Parathyroid adenoma (tissue), 2 donors: ENCODE results near the gene CHPF2.

Source experiments
- H2AFZ ChIP-seq: fragments of 300-600 bp; sonication (generic); one replicate; pipeline ENCODE4 v1.7.0; 2017; ENCODE audit warnings: antibody characterized with exemption, mild to moderate bottlenecking
- H3K27ac ChIP-seq: fragments of 300-600 bp; sonication (generic); one replicate; pipeline ENCODE4 v1.7.0; 2017
- H3K27me3 ChIP-seq: fragments of 300-600 bp; sonication (generic); one replicate; pipeline ENCODE4 v1.7.0; 2017; ENCODE audit warnings: low read length; ENCODE audit not compliant: control insufficient read depth, insufficient read depth
- H3K36me3 ChIP-seq: fragments of 300-600 bp; sonication (generic); one replicate; pipeline ENCODE4 v1.7.0; 2017; ENCODE audit warnings: low read length; ENCODE audit not compliant: control insufficient read depth, insufficient read depth
- H3K4me1 ChIP-seq: fragments of 300-600 bp; sonication (generic); one replicate; pipeline ENCODE4 v1.7.0; 2017; ENCODE audit warnings: control low read depth
- H3K4me2 ChIP-seq: fragments of 300-600 bp; sonication (generic); one replicate; pipeline ENCODE4 v1.7.0; 2017; ENCODE audit warnings: low read length
- H3K4me3 ChIP-seq: fragments of 300-600 bp; sonication (generic); one replicate; pipeline ENCODE4 v1.7.0; 2017; ENCODE audit warnings: low read depth, low read length
- H3K79me2 ChIP-seq: fragments of 300-600 bp; sonication (generic); one replicate; pipeline ENCODE4 v1.7.0; 2017; ENCODE audit warnings: control low read depth
- H3K9ac ChIP-seq: fragments of 300-600 bp; sonication (generic); one replicate; pipeline ENCODE4 v1.7.0; 2017; ENCODE audit warnings: mild to moderate bottlenecking
- H3K9me3 ChIP-seq: fragments of 300-600 bp; sonication (generic); one replicate; pipeline ENCODE4 v1.7.0; 2017; ENCODE audit warnings: low read length; ENCODE audit not compliant: control insufficient read depth
- TF ChIP-seq, protein P1 (sequence below): fragments of 300-600 bp; sonication (generic); IDR thresholded peaks from one replicate; pipeline ENCODE4 v1.7.0; 2017; ENCODE audit warnings: antibody characterized with exemption, mild to moderate bottlenecking
- donor health status: primary hyperparathyroidism.

Gene CHPF2

DNA sequence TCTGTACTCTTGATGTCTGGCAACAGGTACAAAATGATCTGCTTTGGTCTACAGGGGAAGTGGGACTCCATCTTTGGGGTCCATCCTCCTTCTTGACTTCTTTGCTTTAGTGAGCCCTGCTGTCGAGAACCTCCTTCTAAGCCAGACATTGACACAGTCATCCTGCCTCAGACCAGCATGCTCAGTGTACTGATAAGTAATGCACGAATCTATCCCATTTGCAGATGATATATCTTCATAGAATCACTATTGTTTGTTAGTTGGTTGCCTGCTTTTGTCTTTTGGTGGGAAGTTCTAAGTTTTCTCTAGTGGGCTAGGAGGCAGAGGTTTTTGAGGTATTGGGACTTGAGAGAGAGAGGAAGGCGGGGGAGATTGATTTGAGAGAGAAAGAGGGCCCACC is 30.9 kb upstream of the CHPF2 start:
- Histone ChIP-seq H3K36me3 (no peaks in the 10 kb centered on the region), H3K27me3 (no peaks in the 10 kb centered on the region), H3K27ac (no peak overlapping the region), H3K9ac (no peak overlapping the region), H3K9me3 (no peaks in the 10 kb centered on the region), H3K4me2 (no peak overlapping the region), H3K4me1 (no peaks in the 10 kb centered on the region), H3K4me3 (no peak overlapping the region), H3K79me2 (no peaks in the 10 kb centered on the region), H2AFZ (no peak overlapping the region)
- TF ChIP-seq, protein P1, sequence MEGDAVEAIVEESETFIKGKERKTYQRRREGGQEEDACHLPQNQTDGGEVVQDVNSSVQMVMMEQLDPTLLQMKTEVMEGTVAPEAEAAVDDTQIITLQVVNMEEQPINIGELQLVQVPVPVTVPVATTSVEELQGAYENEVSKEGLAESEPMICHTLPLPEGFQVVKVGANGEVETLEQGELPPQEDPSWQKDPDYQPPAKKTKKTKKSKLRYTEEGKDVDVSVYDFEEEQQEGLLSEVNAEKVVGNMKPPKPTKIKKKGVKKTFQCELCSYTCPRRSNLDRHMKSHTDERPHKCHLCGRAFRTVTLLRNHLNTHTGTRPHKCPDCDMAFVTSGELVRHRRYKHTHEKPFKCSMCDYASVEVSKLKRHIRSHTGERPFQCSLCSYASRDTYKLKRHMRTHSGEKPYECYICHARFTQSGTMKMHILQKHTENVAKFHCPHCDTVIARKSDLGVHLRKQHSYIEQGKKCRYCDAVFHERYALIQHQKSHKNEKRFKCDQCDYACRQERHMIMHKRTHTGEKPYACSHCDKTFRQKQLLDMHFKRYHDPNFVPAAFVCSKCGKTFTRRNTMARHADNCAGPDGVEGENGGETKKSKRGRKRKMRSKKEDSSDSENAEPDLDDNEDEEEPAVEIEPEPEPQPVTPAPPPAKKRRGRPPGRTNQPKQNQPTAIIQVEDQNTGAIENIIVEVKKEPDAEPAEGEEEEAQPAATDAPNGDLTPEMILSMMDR, result no peak

DNA sequence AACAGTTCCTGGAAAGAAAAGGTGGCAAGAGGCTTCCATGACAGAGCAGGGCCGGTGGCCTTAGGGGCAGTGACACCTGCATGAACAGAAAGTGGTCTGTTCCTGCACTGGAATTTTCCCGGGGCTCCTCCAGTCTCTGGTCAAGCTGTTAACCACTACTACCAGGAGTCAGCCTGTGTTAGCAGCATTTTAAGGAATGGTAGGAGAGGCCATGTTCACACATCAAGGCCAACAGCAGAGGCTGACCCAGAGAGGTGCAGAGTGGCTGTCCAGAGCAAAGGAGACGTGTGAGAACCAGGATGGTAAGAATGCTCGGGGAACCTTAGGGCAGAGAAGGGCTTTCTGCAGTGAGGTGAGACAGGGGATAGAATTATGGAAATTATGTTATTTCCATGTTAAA is 30.5 kb upstream of the CHPF2 start:
- Histone ChIP-seq H3K79me2 (no peaks in the 10 kb centered on the region), H3K36me3 (no peaks in the 10 kb centered on the region), H3K4me1 (no peaks in the 10 kb centered on the region), H3K9ac (no peak overlapping the region), H3K9me3 (no peaks in the 10 kb centered on the region), H2AFZ (no peak overlapping the region), H3K27ac (no peak overlapping the region), H3K4me3 (no peak overlapping the region), H3K27me3 (no peaks in the 10 kb centered on the region), H3K4me2 (no peak overlapping the region)
- TF ChIP-seq, protein P1, result no peak

DNA sequence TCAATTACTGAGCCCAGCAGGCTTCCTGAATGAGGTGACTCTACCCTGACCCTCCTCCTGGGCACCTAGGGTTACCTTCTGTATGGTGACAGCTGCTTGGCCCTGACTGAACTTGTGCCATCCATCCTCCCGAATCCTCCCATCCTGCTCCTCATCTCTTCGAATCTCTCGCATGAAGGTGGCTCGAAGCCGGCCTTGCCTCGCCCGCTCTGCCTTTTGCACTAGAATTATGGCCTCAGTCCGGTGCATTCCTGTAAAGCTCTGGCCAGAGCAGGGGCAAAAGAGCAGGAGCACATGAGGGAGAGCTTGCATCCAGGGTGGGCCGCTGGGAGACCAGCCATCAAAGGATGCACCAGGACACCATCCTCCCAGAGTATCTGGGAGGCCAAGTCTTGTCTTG is 29.4 kb upstream of the CHPF2 start:
- TF ChIP-seq, protein P1, result no peak
- Histone ChIP-seq H3K4me3 (no peak overlapping the region), H3K27me3 (no peaks in the 10 kb centered on the region), H3K36me3 (no peaks in the 10 kb centered on the region), H3K4me1 (no peaks in the 10 kb centered on the region), H3K9ac (no peak overlapping the region), H2AFZ (no peak overlapping the region), H3K4me2 (no peak overlapping the region), H3K27ac (no peak overlapping the region), H3K9me3 (no peaks in the 10 kb centered on the region), H3K79me2 (no peaks in the 10 kb centered on the region)

DNA sequence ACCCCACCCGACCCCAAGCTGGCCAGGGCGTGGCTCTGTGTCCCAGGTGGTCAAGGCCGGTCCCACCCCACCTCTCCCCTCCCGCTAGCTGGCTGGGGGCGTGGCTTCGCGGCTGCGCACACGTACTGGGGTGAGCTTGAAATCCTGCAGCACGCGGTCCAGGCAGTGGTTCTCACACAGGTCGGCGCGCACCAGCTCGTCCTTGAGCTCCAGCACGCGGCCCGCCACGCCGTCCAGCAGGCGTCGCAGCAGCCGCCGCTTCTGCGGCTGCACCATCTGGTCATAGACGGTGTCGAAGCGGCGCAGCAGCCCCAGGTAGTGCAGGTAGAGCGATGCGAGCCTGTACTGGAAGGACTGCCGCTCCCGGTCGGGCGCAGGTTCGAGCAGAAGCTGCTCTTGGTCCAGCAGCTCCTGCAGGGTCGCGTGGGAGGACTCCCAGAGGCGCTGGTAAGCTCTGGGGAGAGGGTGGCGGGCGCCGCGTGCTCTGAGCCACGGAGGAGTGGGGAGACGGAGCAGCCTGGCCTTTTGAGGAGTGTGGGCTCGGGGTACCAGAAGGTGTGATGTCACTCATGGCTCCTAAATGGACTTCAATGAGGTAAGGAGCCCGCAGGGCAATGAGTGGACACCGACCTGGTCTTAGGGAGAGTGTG is 27.8 kb upstream of the CHPF2 start:
- no peak overlapping the region for H3K9ac ChIP-seq
- no peaks in the 10 kb centered on the region for H3K4me1 ChIP-seq
- no peaks in the 10 kb centered on the region for H3K79me2 ChIP-seq
- TF ChIP-seq, protein P1, result peak; percentile 59
- no peaks in the 10 kb centered on the region for H3K36me3 ChIP-seq
- peak overlapping the region; percentile 69 for H2AFZ ChIP-seq
- H3K27ac ChIP-seq, result no peak overlapping the region
- no peak overlapping the region for H3K4me3 ChIP-seq
- H3K4me2 ChIP-seq, result no peak overlapping the region
- no peaks in the 10 kb centered on the region for H3K9me3 ChIP-seq
- no peaks in the 10 kb centered on the region for H3K27me3 ChIP-seq

DNA sequence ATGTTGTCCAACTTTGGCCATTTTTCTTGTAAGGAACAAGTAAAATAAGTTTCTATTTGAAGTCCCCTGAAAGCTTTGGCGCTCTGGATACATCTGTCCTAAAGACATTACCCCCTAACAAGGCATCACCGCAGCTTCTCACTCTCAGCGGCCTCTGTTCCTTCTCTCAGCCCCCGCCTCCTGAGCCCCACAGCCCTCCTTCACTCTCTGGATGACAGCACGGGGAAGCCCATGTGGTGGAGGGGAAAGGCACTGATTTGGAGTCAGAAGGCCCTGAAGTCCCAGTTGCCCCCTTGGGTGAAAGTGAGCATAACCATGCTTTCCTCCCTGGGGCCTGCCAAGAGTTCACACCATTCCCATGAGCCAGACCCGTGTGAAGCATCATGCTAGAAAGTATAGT is 26.6 kb upstream of the CHPF2 start:
- Histone ChIP-seq H3K4me3 (no peak overlapping the region), H3K9me3 (no peaks in the 10 kb centered on the region), H3K9ac (no peak overlapping the region), H3K4me2 (no peak overlapping the region), H3K4me1 (no peaks in the 10 kb centered on the region), H3K27ac (no peak overlapping the region), H3K27me3 (no peaks in the 10 kb centered on the region), H3K79me2 (no peaks in the 10 kb centered on the region), H3K36me3 (no peaks in the 10 kb centered on the region), H2AFZ (no peak overlapping the region)
- TF ChIP-seq, protein P1, result no peak
